Central memory CD8-positive, alpha-beta T cell (primary cell): ENCODE data around the gene HOXB9.

ENCODE experiments used
- ATAC-seq: fragments of 150-1000 bp; cut with Tn5 transposase; replicated peaks from 2 replicates; pipeline ENCODE4 v1.10.0; 2022; ENCODE audit warnings: mild to moderate bottlenecking, moderate FRiP score, moderate number of reproducible peaks; ENCODE audit not compliant: poor library complexity, severe bottlenecking; ENCODE audit errors: extremely low read depth
- DNase-seq, 2 donors: peaks; one replicate each; pipeline ENCODE4 v3.0.0; 2021; ENCODE audit warnings: low spot score in 2 of 2
- H3K27ac Mint-ChIP-seq: one replicate; pipeline ENCODE4 v1.8.0; 2022; ENCODE audit warnings: low read depth, mild to moderate bottlenecking, moderate library complexity, mixed read lengths
- H3K27me3 Mint-ChIP-seq: one replicate; pipeline ENCODE4 v1.8.0; 2022; ENCODE audit warnings: mixed read lengths
- H3K36me3 Mint-ChIP-seq: one replicate; pipeline ENCODE4 v1.8.0; 2022; ENCODE audit warnings: mild to moderate bottlenecking, moderate library complexity, mixed read lengths; ENCODE audit not compliant: insufficient read depth
- H3K4me1 Mint-ChIP-seq: one replicate; pipeline ENCODE4 v1.8.0; 2022; ENCODE audit warnings: mixed read lengths
- H3K4me3 Mint-ChIP-seq: one replicate; pipeline ENCODE4 v1.8.0; 2022; ENCODE audit warnings: mild to moderate bottlenecking, moderate library complexity, mixed read lengths
- H3K9me3 Mint-ChIP-seq: one replicate; pipeline ENCODE4 v1.8.0; 2022; ENCODE audit warnings: mixed read lengths

HOXB9 gene

DNA sequence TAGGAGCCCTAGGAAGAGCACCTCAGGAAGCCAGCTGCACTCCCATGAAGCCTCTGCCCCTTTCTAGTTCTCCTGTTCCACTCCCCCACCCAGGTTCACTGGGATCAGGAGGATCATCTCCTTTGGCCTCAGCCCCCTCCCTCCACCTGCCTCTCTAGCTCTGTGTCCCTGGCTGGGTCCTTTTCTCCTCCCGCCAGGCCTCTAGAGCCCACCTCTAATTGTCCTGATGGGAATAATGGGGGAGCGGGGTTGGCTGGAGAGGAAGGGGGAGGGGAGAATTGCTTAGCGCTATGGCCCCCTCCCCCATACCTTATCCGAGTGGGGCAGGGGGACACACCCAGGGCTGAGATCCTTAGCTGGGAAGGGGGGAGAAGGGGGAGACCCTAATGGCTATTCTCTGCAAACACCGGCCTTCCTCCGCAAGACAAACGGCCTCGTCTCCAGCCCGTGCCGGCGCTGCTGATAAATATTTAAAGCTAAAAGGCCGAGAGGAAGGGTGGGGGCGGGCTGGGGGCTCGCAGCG, 16.3 kb downstream of the HOXB9 start:
- peaks cover 14% of the 10 kb centered on the region for H3K36me3 Mint-ChIP-seq
- peaks cover 43% of the 10 kb centered on the region for H3K4me1 Mint-ChIP-seq
- peaks cover 84% of the 10 kb centered on the region for H3K27me3 Mint-ChIP-seq
- H3K27ac Mint-ChIP-seq = no peak overlapping the region
- no peaks in the 10 kb centered on the region for H3K9me3 Mint-ChIP-seq
- DNase-seq (no peak), ATAC-seq (no peak)
- H3K4me3 Mint-ChIP-seq = peak overlapping the region; percentile 93

DNA sequence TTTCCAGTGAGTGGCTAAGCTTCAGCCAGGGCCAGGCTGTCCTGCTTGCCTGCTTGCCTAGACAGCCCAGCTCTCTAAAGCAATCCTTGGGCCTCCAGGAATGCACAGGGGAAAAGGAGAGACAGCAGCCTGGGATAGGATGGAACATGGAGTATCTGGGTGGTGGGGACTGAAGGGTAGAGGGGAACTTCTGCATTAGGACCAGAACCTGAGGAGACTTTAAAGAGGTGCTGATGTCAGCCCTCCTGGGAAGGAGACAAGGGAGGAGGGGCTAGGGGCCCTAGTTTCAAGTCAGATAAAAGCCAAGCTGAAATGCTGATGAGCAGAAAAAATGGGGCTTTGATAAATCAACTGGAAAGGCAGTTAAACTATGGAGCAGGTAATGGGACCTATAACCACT, 17.1 kb downstream of the HOXB9 start:
- H3K9me3 Mint-ChIP-seq = no peaks in the 10 kb centered on the region
- H3K27ac Mint-ChIP-seq = no peak overlapping the region
- H3K4me3 Mint-ChIP-seq = peak overlapping the region; percentile 93
- H3K4me1 Mint-ChIP-seq = peaks cover 36% of the 10 kb centered on the region
- DNase-seq (no peak), ATAC-seq (no peak)
- H3K36me3 Mint-ChIP-seq = peaks cover 12% of the 10 kb centered on the region
- H3K27me3 Mint-ChIP-seq = peaks cover 84% of the 10 kb centered on the region

GRCh38 chr17:48608494-48608834, 17.7 kb downstream of the HOXB9 start:
- Mint-ChIP-seq H3K4me3 (peak overlapping the region; percentile 93), H3K27me3 (peaks cover 84% of the 10 kb centered on the region), H3K4me1 (peaks cover 31% of the 10 kb centered on the region), H3K9me3 (no peaks in the 10 kb centered on the region), H3K27ac (no peak overlapping the region), H3K36me3 (peaks cover 7% of the 10 kb centered on the region)
- ATAC-seq = no peak
- no peak for DNase-seq

- peaks cover 23% of the 10 kb centered on the region for H3K4me1 Mint-ChIP-seq
- H3K27ac Mint-ChIP-seq = no peak overlapping the region
Measured at GRCh38 chr17:48606892-48607614, 19.1 kb downstream of the HOXB9 start.

GRCh38 chr17:48605991-48606891, 19.9 kb downstream of the HOXB9 start:
- Mint-ChIP-seq H3K4me1 (peaks cover 22% of the 10 kb centered on the region), H3K27ac (no peak overlapping the region), H3K4me3 (no peak overlapping the region), H3K9me3 (no peaks in the 10 kb centered on the region), H3K27me3 (peaks cover 84% of the 10 kb centered on the region), H3K36me3 (peaks cover 11% of the 10 kb centered on the region)
- ATAC-seq = no peak
- DNase-seq = no peak

More at GRCh38 chr17:48606892-48607614, 19.1 kb downstream of the HOXB9 start:
- H3K27me3 Mint-ChIP-seq = peaks cover 84% of the 10 kb centered on the region
- no peaks in the 10 kb centered on the region for H3K9me3 Mint-ChIP-seq
- DNase-seq (no peak), ATAC-seq (no peak)
- H3K36me3 Mint-ChIP-seq = peaks cover 9% of the 10 kb centered on the region
- H3K4me3 Mint-ChIP-seq = no peak overlapping the region

DNA sequence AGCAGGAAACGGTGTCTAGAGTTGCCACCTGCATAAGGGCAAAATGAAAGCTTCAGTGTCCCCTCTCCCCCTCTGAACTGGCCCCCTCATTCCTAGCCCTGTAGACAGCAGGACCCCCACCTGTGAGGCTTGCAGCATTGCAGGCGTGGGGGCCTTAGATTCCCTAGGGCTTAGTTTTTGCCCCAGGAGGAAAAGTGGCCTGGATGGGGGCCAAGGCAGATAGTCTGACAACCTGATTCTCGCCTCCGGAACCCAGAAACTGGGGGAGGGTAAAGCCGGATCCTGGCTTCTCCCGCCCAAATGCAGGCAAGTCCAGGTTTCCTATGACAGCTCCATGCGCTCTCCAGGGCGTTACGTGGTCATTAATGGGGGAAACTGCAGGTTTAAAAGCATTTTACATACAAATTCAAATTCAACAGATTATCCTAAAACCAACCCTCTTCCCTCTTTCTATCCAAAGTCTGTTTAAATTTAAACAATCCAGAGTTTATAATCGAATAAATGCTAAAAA, 20.7 kb downstream of the HOXB9 start:
- DNase-seq = no peak
- peaks cover 88% of the 10 kb centered on the region for H3K27me3 Mint-ChIP-seq
- H3K4me3 Mint-ChIP-seq = no peak overlapping the region
- peaks cover 6% of the 10 kb centered on the region for H3K36me3 Mint-ChIP-seq
- H3K4me1 Mint-ChIP-seq = peaks cover 15% of the 10 kb centered on the region
- no peaks in the 10 kb centered on the region for H3K9me3 Mint-ChIP-seq
- no peak for ATAC-seq
- H3K27ac Mint-ChIP-seq = no peak overlapping the region

- Mint-ChIP-seq H3K9me3 (no peaks in the 10 kb centered on the region), H3K27ac (no peak within 1 kb of the TSS), H3K36me3 (peaks cover 5% of the 10 kb centered on the region), H3K4me3 (peak within 1 kb of the TSS; percentile 34), H3K27me3 (peaks cover 94% of the 10 kb centered on the region), H3K4me1 (peaks cover 15% of the 10 kb centered on the region)
- DNase-seq = no peak
- no peak for ATAC-seq
Measured at GRCh38 chr17:48604770-48605329, 21.3 kb downstream of the HOXB9 start, which contains the start of gene HOXB6. Gene HOXB6 (minus strand): TSS chr17:48604986. CDS start chr17:48598150, 6,836 bp downstream.

- DNase-seq (no peak), ATAC-seq (no peak)
- no peaks in the 10 kb centered on the region for H3K9me3 Mint-ChIP-seq
- H3K4me3 Mint-ChIP-seq = peak overlapping the region; percentile 34
- peaks cover 15% of the 10 kb centered on the region for H3K4me1 Mint-ChIP-seq
- peaks cover 5% of the 10 kb centered on the region for H3K36me3 Mint-ChIP-seq
- H3K27ac Mint-ChIP-seq = no peak overlapping the region
- H3K27me3 Mint-ChIP-seq = peaks cover 99% of the 10 kb centered on the region
Measured at GRCh38 chr17:48603959-48604769, 22.0 kb downstream of the HOXB9 start.

DNA sequence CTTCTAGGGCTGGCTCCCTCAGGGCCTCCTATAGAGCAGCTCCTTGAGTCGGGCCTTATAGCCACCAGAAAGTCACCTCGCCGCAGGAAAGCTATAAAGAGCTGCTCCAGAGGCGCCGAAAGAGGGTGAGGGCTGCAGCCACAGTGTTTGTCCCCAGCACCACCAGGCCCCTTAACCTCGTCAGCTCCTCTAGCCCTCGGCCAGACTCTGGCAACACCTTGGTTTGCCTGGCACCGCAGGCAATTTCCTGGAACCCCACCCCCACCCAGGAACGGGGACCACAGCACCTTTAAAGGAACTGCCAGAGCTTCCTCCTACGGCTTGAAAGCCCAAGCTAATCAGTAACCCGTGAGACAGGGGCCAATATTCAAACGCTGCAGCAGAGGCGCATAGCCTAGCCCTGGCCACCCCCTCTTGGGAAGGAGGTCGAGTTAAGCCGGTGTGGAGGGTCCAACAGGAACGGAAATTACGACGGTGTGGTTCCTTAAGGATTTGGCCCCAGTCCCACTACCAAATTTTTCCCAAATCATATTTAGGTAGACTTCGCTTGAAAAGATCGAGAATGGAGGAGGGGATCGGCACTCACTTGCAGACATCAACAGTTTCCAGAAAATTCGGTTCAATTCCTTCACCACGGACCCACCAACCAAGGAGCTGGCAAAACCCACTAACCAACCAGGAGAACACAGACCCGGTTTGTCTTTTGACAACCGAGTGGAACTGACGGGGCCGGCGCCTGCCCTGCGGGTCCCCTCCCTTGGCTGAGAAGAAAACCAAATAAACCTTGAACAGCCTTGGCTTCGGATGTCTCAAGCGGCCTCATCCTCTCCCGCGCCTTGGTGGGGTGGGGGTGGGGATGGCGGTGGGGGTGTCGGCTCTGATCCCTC, 24.4 kb downstream of the HOXB9 start:
- DNase-seq = no peak
- no peak for ATAC-seq
- H3K4me1 Mint-ChIP-seq = peaks cover 37% of the 10 kb centered on the region
- H3K36me3 Mint-ChIP-seq = peaks cover 8% of the 10 kb centered on the region
- no peak overlapping the region for H3K27ac Mint-ChIP-seq
- no peak overlapping the region for H3K4me3 Mint-ChIP-seq
- H3K9me3 Mint-ChIP-seq = no peaks in the 10 kb centered on the region
- peaks cover 100% of the 10 kb centered on the region for H3K27me3 Mint-ChIP-seq

- H3K36me3 Mint-ChIP-seq = peaks cover 11% of the 10 kb centered on the region
- H3K4me1 Mint-ChIP-seq = peaks cover 43% of the 10 kb centered on the region
- no peak overlapping the region for H3K27ac Mint-ChIP-seq
- ATAC-seq = no peak
- peaks cover 100% of the 10 kb centered on the region for H3K27me3 Mint-ChIP-seq
- DNase-seq = no peak
- no peak overlapping the region for H3K4me3 Mint-ChIP-seq
- no peaks in the 10 kb centered on the region for H3K9me3 Mint-ChIP-seq
Measured at GRCh38 chr17:48601207-48601538, 25.0 kb downstream of the HOXB9 start.
